ENCODE measurements around the gene CENPL.
"Not testable (repeated sequence)": the region's sequence is repeated elsewhere in the genome, so short reads cannot be mapped to it uniquely, and the experiment has no call there.

Gene CENPL

GRCh38 chr1:173857363-173857917, 32.8 kb upstream of the CENPL start:
- DNase-seq, result no peak

- no peak for DNase-seq
Measured at GRCh38 chr1:173856903-173857302, 32.2 kb upstream of the CENPL start.

GRCh38 chr1:173856014-173856413, 31.3 kb upstream of the CENPL start:
- DNase-seq, result no peak

GRCh38 chr1:173853074-173853473, 28.4 kb upstream of the CENPL start:
- no peak for DNase-seq

- no peak for DNase-seq
Measured at GRCh38 chr1:173852105-173852504, 27.4 kb upstream of the CENPL start.

GRCh38 chr1:173832748-173833147, 8.1 kb upstream of the CENPL start:
- DNase-seq, result no peak

- DNase-seq, result no peak
Measured at GRCh38 chr1:173827611-173828010, 2.9 kb upstream of the CENPL start.

GRCh38 chr1:173823781-173824314, 835 bp downstream of the CENPL start:
- DNase-seq, result no peak

- no peak for DNase-seq
Measured at GRCh38 chr1:173821680-173822079, 3.0 kb downstream of the CENPL start.

GRCh38 chr1:173818459-173818858, 6.2 kb downstream of the CENPL start:
- DNase-seq, result no peak

- not testable (repeated sequence) for DNase-seq
Measured at GRCh38 chr1:173813654-173814053, 11.0 kb downstream of the CENPL start.

GRCh38 chr1:173802961-173803360, 21.7 kb downstream of the CENPL start:
- DNase-seq, result no peak

- DNase-seq, result not testable (repeated sequence)
Measured at GRCh38 chr1:173799995-173800394, 24.7 kb downstream of the CENPL start.

- no peak for DNase-seq
Measured at GRCh38 chr1:173798078-173798477, 26.6 kb downstream of the CENPL start.

GRCh38 chr1:173789841-173790240, 34.8 kb downstream of the CENPL start:
- DNase-seq, result no peak

GRCh38 chr1:173784997-173785396, 39.7 kb downstream of the CENPL start:
- DNase-seq, result no peak

- DNase-seq, result no peak
Measured at GRCh38 chr1:173779936-173780335, 44.7 kb downstream of the CENPL start.

GRCh38 chr1:173775578-173776226, 49.0 kb downstream of the CENPL start:
- DNase-seq, result no peak

GRCh38 chr1:173771560-173771959, 53.1 kb downstream of the CENPL start:
- no peak for DNase-seq

GRCh38 chr1:173770330-173770729, 54.4 kb downstream of the CENPL start:
- DNase-seq, result peak; percentile 31 to 40

GRCh38 chr1:173768827-173769226, 55.9 kb downstream of the CENPL start:
- DNase-seq, result no peak

GRCh38 chr1:173768206-173768605, 56.5 kb downstream of the CENPL start:
- no peak for DNase-seq

- DNase-seq, result not testable (repeated sequence)
Measured at GRCh38 chr1:173764331-173764730, 60.4 kb downstream of the CENPL start.

GRCh38 chr1:173758980-173759379, 65.7 kb downstream of the CENPL start:
- no peak for DNase-seq

GRCh38 chr1:173758110-173758509, 66.6 kb downstream of the CENPL start:
- DNase-seq, result no peak
